ENCODE results near the gene ANAPC10. TPM values are rescaled to one million over a fixed set of nuclear protein-coding genes. Genes with fewer than 3 reads are reported as not detected.

Gene ANAPC10
- total and polyA plus RNA-seq, 2 experiments from 2014 or later = 34.4 to 59.2 TPM

- Mint-ChIP-seq H3K27me3 (ENCODE audit: insufficient read depth, low read depth, poor library complexity) (peaks cover 5% of the 10 kb centered on the region), H3K36me3 (ENCODE audit: low read depth) (peaks cover 40% of the 10 kb centered on the region), H3K27ac (peak overlapping the region; percentile 99), H3K4me1 (peaks cover 5% of the 10 kb centered on the region; the same call in 2 of the 3 replicates), H3K4me3 (peak overlapping the region; percentile 95), H3K9me3 (peaks cover 10% of the 10 kb centered on the region)
- no peak for TF ChIP-seq EZH2phosphoT487 (IDR thresholded peaks at IDR 0.05; ENCODE audit: unreplicated experiment)
- TF ChIP-seq, protein P1, sequence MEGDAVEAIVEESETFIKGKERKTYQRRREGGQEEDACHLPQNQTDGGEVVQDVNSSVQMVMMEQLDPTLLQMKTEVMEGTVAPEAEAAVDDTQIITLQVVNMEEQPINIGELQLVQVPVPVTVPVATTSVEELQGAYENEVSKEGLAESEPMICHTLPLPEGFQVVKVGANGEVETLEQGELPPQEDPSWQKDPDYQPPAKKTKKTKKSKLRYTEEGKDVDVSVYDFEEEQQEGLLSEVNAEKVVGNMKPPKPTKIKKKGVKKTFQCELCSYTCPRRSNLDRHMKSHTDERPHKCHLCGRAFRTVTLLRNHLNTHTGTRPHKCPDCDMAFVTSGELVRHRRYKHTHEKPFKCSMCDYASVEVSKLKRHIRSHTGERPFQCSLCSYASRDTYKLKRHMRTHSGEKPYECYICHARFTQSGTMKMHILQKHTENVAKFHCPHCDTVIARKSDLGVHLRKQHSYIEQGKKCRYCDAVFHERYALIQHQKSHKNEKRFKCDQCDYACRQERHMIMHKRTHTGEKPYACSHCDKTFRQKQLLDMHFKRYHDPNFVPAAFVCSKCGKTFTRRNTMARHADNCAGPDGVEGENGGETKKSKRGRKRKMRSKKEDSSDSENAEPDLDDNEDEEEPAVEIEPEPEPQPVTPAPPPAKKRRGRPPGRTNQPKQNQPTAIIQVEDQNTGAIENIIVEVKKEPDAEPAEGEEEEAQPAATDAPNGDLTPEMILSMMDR (conservative IDR thresholded peaks at IDR 0.05; ENCODE audit: low read depth in 2 of 2) = 0 out of 4 replicates have a peak, but pooled peaks of 1 of the 2 experiments have one; percentile 22
- Histone ChIP-seq H4K20me1 (replicated peaks; ENCODE audit: insufficient read depth) (peaks cover 17% of the 10 kb centered on the region; the same call in 1 of the 2 replicates), H3K79me2 (replicated peaks; ENCODE audit: insufficient read depth) (peaks cover 95% of the 10 kb centered on the region), H3K36me3 (ENCODE audit: insufficient read depth) (peaks cover 22% of the 10 kb centered on the region), H3K9me2 (ENCODE audit: insufficient read depth) (no peaks in the 10 kb centered on the region), H3K4me3 (peak overlapping the region; percentile 93), H3K4me2 (peak overlapping the region; percentile 93), H3F3A (replicated peaks; ENCODE audit: low read depth) (no peaks in the 10 kb centered on the region), H2AFZ (peak overlapping the region; percentile 61), H3K27ac (ENCODE audit: low read depth) (peak overlapping the region; percentile 90), H3K4me1 (ENCODE audit: insufficient read depth) (peaks cover 19% of the 10 kb centered on the region), H3K27me3 (ENCODE audit: insufficient read depth) (no peaks in the 10 kb centered on the region)
- no peak for ATAC-seq
- DNase-seq (ENCODE audit: low spot score) = no peak
Measured at GRCh38 chr4:145097331-145097820, 620 bp downstream of the ANAPC10 start.

- H3K4me3 ChIP-seq = no peak overlapping the region
- peaks cover 5% of the 10 kb centered on the region for H3K27me3 Mint-ChIP-seq (ENCODE audit: insufficient read depth, low read depth, poor library complexity)
- H3K9me3 Mint-ChIP-seq = peaks cover 10% of the 10 kb centered on the region
- H3K79me2 ChIP-seq (replicated peaks; ENCODE audit: insufficient read depth) = peaks cover 93% of the 10 kb centered on the region
- peaks cover 24% of the 10 kb centered on the region; the same call in 1 of the 2 replicates for H4K20me1 ChIP-seq (replicated peaks; ENCODE audit: insufficient read depth)
- H3F3A ChIP-seq (replicated peaks; ENCODE audit: low read depth) = no peaks in the 10 kb centered on the region
- H3K27ac Mint-ChIP-seq = no peak overlapping the region
- no peak overlapping the region for H3K4me2 ChIP-seq
- H3K9me2 ChIP-seq (ENCODE audit: insufficient read depth) = no peaks in the 10 kb centered on the region
- peaks cover 6% of the 10 kb centered on the region; the same call in 1 of the 2 replicates for H3K4me1 ChIP-seq (ENCODE audit: insufficient read depth)
- H3K4me1 Mint-ChIP-seq = no peaks in the 10 kb centered on the region; the same call in 2 of the 3 replicates
- ATAC-seq (no peak), DNase-seq (ENCODE audit: low spot score) (no peak)
- H3K36me3 Mint-ChIP-seq (ENCODE audit: low read depth) = peaks cover 44% of the 10 kb centered on the region
- H3K36me3 ChIP-seq (ENCODE audit: insufficient read depth) = peaks cover 31% of the 10 kb centered on the region
- no peaks in the 10 kb centered on the region for H3K27me3 ChIP-seq (ENCODE audit: insufficient read depth)
- H3K4me3 Mint-ChIP-seq = no peak overlapping the region
- H3K27ac ChIP-seq (ENCODE audit: low read depth) = no peak overlapping the region
- no peak overlapping the region for H2AFZ ChIP-seq
- TF ChIP-seq EZH2phosphoT487 (IDR thresholded peaks at IDR 0.05; ENCODE audit: unreplicated experiment) = no peak
- no peak for TF ChIP-seq JUNB (IDR thresholded peaks at IDR 0.05; ENCODE audit: unreplicated experiment)
- TF ChIP-seq CREB1 (CRISPR knock-in tag; IDR thresholded peaks at IDR 0.05; ENCODE audit: low read depth) = no peak
- no peak for TF ChIP-seq STAT1 (IDR thresholded peaks at IDR 0.05; ENCODE audit: unreplicated experiment)
- TF ChIP-seq, protein P2, sequence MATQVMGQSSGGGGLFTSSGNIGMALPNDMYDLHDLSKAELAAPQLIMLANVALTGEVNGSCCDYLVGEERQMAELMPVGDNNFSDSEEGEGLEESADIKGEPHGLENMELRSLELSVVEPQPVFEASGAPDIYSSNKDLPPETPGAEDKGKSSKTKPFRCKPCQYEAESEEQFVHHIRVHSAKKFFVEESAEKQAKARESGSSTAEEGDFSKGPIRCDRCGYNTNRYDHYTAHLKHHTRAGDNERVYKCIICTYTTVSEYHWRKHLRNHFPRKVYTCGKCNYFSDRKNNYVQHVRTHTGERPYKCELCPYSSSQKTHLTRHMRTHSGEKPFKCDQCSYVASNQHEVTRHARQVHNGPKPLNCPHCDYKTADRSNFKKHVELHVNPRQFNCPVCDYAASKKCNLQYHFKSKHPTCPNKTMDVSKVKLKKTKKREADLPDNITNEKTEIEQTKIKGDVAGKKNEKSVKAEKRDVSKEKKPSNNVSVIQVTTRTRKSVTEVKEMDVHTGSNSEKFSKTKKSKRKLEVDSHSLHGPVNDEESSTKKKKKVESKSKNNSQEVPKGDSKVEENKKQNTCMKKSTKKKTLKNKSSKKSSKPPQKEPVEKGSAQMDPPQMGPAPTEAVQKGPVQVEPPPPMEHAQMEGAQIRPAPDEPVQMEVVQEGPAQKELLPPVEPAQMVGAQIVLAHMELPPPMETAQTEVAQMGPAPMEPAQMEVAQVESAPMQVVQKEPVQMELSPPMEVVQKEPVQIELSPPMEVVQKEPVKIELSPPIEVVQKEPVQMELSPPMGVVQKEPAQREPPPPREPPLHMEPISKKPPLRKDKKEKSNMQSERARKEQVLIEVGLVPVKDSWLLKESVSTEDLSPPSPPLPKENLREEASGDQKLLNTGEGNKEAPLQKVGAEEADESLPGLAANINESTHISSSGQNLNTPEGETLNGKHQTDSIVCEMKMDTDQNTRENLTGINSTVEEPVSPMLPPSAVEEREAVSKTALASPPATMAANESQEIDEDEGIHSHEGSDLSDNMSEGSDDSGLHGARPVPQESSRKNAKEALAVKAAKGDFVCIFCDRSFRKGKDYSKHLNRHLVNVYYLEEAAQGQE (IDR thresholded peaks at IDR 0.05; ENCODE audit: unreplicated experiment) = no peak
- TF ChIP-seq, protein P1 (conservative IDR thresholded peaks at IDR 0.05; ENCODE audit: low read depth in 2 of 2) = no peak
- no peak for TF ChIP-seq POLR2AphosphoS5 (IDR thresholded peaks at IDR 0.05; ENCODE audit: low read depth)
- no peak for TF ChIP-seq ZNF331 (CRISPR knock-in tag; IDR thresholded peaks at IDR 0.05; ENCODE audit: low read depth)
- no peak for TF ChIP-seq ZNF114 (CRISPR knock-in tag; IDR thresholded peaks at IDR 0.05)
- TF ChIP-seq EZH2 (IDR thresholded peaks at IDR 0.05; ENCODE audit: low read depth, unreplicated experiment) = no peak
- TF ChIP-seq, protein P3, sequence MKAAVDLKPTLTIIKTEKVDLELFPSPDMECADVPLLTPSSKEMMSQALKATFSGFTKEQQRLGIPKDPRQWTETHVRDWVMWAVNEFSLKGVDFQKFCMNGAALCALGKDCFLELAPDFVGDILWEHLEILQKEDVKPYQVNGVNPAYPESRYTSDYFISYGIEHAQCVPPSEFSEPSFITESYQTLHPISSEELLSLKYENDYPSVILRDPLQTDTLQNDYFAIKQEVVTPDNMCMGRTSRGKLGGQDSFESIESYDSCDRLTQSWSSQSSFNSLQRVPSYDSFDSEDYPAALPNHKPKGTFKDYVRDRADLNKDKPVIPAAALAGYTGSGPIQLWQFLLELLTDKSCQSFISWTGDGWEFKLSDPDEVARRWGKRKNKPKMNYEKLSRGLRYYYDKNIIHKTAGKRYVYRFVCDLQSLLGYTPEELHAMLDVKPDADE (IDR thresholded peaks at IDR 0.05) = no peak
Measured at GRCh38 chr4:145093638-145094037, 4.4 kb downstream of the ANAPC10 start.

All from GM23338 (cell line).